ENCODE results near the gene ATP8B1.

- TF ChIP-seq CTCF (IDR thresholded peaks at IDR 0.05) (no peak), POLR2A (IDR thresholded peaks at IDR 0.05) (no peak)
Measured at GRCh38 chr18:57687970-57688369, 115.1 kb downstream of the ATP8B1 start.
